ENCODE results near the gene PIP4K2C.
"Not testable (repeated sequence)": the region's sequence is repeated elsewhere in the genome, so short reads cannot be mapped to it uniquely, and the experiment has no call there.

DNA sequence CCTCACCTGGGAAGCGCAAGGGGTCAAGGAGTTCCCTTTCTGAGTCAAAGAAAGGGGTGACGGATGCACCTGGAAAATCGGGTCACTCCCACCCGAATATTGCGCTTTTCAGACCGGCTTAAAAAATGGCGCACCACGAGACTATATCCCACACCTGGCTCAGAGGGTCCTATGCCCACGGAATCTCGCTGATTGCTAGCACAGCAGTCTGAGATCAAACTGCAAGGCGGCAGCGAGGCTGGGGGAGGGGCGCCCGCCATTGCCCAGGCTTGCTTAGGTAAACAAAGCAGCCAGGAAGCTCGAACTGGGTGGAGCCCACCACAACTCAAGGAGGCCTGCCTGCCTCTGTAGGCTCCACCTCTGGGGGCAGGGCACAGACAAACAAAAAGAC, 55.7 kb downstream of the PIP4K2C start:
- not testable (repeated sequence) for TF ChIP-seq CTCF (conservative IDR thresholded peaks at IDR 0.05 in 1 of 2, IDR thresholded peaks at IDR 0.05 in 1 of 2; ENCODE audit: low read depth in 1 of 2, low read length in 2 of 2); EZH2 (IDR thresholded peaks at IDR 0.05; ENCODE audit: low read length, missing control alignments)
